ENCODE data around the gene TNFRSF12A. TPM values are rescaled to one million over a fixed set of nuclear protein-coding genes. Genes with fewer than 3 reads are reported as not detected.

Gene TNFRSF12A
- total RNA-seq, 2 donors from 2014 or later = 7.6 to 14.6 TPM

DNA sequence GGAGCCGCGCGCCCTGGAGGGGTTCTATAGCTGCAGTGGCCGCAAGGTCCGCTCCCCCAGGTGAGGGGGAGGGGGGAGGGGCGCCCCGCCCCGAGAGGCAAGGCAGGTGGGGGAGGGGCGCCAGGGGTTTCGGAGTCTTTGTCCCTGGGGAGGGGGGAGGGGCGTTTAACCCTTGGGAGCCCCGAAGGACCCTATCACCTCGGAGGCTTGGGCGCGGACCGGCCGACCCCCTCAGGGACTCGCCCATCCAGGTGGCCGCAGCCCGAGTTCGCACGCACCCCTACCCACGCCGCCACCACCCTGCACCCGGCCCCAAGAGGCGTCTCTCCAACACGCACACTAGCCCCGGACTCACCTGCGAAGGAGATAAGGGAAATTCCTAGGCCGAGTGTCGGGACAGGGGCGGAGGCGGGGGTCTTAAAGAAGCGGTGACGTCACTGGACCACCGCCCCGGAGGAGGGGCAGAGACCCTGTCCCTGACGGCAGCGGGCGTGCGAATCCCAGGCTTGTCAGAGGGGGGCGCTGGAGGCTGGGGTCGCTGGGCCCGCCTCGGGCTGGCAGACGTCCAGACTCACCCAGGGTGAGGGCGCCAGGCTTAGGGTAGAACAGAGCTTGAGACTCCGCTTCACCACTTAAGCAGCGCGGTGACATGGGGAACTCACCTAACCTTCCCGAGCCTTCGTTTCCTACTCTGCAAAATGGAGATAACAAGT, 2.2 kb upstream of the TNFRSF12A start, which contains the start of gene CLDN6:
CLDN6 (minus strand) TSS at position 390 of the 713 bp plus-strand sequence. CDS start 2,162 bp downstream, outside the sequence.
- Mint-ChIP-seq H3K9me3 (no peaks in the 10 kb centered on the region), H3K36me3 (peaks cover 0 to 4% of the 10 kb centered on the region in 2 donors), H3K27ac (no peak within 1 kb of the TSS)
- no peak for ATAC-seq
- DNase-seq (ENCODE audit: low spot score in 2 of 2) = peak in 1 of 2 donors; percentile 71

DNA sequence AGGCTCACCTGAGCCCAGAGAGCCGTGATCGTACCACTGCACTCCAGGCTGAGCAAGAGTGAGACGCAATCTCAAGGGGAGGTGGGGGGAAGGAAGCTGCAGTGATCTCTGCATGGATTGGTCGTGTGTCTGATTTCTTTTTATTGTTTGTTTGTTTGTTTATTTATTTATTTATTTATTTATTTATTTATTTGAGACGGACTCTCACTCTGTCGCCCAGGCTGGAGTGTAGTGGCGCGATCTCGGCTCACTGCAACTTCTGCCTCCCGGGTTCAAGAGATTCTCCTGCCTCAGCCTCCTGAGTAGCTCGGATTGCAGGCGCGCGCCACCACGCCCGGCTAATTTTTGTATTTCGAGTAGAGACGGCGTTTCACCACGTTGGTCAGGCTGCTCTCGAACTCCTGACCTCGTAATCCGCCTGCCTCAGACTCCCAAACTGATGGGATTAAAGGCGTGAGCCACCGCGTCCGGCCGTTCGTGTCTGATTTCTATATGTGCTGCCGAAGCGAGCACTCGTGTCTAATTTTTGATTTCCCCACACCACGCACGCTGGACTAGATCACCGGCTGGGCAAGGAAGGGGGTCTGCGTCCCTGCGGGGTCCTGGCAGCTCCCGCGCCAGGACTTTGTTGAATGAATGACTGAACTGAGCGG, 448 bp upstream of the TNFRSF12A start:
- H3K9me3 Mint-ChIP-seq = no peaks in the 10 kb centered on the region
- DNase-seq (ENCODE audit: low spot score in 2 of 2) (no peak), ATAC-seq (no peak)
- H3K36me3 Mint-ChIP-seq = peaks cover 5 to 11% of the 10 kb centered on the region in 2 donors
- peak overlapping the region in 1 of 2 donors; percentile 85 for H3K27ac Mint-ChIP-seq

DNA sequence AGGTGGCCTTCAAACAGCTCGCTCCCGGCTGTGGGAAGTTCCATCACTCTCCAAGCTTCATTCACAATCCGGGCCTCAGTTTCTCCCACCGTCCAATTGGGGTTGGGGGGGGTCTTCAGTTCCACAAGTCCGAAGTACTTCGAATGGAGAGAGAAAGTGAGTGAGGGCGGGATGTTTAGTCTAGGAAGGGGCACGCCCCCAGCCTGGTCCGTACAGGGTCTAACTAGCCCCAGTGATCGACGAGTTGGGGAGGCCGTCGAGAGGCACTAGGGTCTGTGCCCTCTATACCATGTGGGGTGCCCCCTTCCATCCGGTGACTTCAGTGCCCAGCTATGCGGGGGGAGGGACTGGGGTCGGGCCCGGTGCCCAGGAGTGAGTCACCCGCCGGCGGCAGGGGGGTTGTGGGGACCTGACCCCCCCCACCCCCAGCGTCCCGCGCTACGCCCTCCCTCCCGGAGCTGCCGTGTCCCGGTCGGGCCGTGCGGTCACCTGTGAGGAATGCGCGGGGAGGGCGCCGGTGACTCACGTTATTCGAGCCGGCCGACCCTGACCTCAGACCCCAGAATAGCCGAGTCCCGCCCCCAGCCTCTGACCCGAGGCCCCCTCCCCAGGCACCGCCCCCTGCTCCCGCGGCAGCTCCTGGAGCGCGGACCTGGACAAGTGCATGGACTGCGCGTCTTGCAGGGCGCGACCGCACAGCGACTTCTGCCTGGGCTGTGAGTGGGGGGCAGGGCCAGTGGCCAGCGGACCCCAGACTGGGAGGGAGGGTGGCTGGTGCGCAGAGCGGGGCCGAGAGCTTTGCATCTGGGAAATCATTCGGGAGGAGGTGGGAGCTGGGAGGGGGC, 658 bp downstream of the TNFRSF12A start:
- H3K27ac Mint-ChIP-seq = peak overlapping the region; percentile 85 to 95
- DNase-seq (ENCODE audit: low spot score in 2 of 2) (peak; percentile 51 to 83), ATAC-seq (peak; percentile 17 to 39)
- H3K36me3 Mint-ChIP-seq = peaks cover 5 to 11% of the 10 kb centered on the region in 2 donors
- no peaks in the 10 kb centered on the region for H3K9me3 Mint-ChIP-seq

DNA sequence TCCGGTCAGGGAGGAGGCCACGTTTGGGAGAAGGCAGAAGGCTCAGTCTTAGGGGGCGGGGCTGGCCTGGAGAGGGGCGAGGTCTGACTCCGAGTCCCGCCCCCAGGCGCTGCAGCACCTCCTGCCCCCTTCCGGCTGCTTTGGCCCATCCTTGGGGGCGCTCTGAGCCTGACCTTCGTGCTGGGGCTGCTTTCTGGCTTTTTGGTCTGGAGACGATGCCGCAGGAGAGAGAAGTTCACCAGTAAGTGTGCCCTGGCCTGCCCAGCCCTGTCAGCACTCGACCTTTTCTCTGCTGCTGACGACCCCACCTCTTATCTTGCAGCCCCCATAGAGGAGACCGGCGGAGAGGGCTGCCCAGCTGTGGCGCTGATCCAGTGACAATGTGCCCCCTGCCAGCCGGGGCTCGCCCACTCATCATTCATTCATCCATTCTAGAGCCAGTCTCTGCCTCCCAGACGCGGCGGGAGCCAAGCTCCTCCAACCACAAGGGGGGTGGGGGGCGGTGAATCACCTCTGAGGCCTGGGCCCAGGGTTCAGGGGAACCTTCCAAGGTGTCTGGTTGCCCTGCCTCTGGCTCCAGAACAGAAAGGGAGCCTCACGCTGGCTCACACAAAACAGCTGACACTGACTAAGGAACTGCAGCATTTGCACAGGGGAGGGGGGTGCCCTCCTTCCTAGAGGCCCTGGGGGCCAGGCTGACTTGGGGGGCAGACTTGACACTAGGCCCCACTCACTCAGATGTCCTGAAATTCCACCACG, 1.5 kb downstream of the TNFRSF12A start:
- ATAC-seq (peak; percentile 50 to 55), DNase-seq (ENCODE audit: low spot score in 2 of 2) (peak; percentile 83 to 87)
- Mint-ChIP-seq H3K36me3 (peaks cover 5 to 11% of the 10 kb centered on the region in 2 donors), H3K9me3 (no peaks in the 10 kb centered on the region), H3K27ac (peak overlapping the region; percentile 85 to 95)

DNA sequence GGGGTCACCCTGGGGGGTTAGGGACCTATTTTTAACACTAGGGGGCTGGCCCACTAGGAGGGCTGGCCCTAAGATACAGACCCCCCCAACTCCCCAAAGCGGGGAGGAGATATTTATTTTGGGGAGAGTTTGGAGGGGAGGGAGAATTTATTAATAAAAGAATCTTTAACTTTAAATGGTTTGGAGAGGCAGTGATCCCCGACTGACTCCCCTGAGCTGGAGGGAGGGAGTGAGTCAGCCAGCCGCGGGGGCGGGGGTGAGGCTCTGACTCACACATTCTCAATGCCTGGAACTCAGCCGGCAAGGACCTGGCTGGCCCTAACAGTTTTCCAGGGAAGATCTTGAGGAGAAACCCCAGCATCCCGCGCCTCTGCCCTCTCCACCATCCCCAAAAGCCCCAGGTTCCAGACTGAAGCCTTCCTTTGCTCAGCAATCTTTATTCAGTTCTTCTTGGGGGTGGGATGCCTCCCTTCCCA, 2.1 kb downstream of the TNFRSF12A start:
- Mint-ChIP-seq H3K36me3 (peaks cover 10 to 11% of the 10 kb centered on the region in 2 donors), H3K27ac (peak overlapping the region; percentile 85 to 95), H3K9me3 (no peaks in the 10 kb centered on the region)
- DNase-seq (ENCODE audit: low spot score in 2 of 2) = peak; percentile 85 to 87
- ATAC-seq = peak; percentile 50

DNA sequence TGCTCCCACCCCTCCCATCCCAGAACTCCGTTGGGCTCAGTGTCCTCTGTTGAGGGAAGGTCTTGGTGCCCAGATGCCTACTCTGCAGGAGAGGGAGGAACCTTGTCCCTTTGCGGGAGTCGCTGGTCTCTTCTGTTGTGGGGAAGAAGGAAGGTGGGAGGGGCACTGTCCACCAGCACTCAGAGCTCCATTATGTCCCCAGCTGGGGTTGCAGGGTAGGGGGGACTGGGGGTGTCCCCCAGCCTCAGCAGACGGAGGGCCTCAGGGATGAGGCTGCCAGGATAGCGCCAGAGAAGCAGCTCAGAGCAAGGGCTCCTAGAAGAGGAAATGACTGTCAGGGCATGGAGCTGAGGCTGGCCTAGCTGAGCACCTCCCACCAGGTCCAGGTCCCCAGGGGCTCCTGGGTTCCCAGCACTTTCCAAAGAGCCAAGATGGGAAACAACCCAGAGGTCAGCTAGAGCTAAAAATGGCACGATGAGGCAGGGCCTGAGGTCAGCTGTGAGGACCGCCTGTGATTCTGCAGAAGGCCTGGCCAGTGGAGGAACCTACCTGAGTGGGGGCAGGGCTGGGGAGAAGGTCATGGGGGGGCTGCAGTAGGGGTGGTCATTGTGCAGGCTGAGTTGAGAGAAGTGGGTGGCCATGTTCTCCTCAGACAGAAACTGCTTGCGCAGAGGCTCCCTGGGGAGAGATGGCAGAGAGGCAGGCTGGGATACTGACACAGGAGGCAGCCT, 2.7 kb downstream of the TNFRSF12A start:
- ATAC-seq (no peak), DNase-seq (ENCODE audit: low spot score in 2 of 2) (no peak)
- Mint-ChIP-seq H3K9me3 (no peaks in the 10 kb centered on the region), H3K36me3 (peaks cover 11 to 16% of the 10 kb centered on the region in 2 donors), H3K27ac (peak overlapping the region; percentile 85 to 95)

DNA sequence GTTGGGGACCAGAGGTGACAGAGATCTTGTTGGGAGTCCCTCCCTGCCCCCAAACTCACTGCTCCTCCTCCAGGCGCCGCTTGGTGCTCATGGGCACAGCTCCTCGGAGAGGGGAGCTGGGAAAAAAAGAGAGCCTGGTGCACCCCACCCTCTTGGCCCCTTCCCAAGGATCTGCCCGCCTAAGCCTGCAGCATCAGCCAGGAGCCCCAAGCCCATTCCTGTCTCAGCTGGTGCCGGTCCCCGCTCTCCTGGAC, 3.2 kb downstream of the TNFRSF12A start:
- ATAC-seq (no peak), DNase-seq (ENCODE audit: low spot score in 2 of 2) (no peak)
- Mint-ChIP-seq H3K9me3 (no peaks in the 10 kb centered on the region), H3K36me3 (peaks cover 11 to 16% of the 10 kb centered on the region in 2 donors), H3K27ac (peak overlapping the region; percentile 65 to 85)

DNA sequence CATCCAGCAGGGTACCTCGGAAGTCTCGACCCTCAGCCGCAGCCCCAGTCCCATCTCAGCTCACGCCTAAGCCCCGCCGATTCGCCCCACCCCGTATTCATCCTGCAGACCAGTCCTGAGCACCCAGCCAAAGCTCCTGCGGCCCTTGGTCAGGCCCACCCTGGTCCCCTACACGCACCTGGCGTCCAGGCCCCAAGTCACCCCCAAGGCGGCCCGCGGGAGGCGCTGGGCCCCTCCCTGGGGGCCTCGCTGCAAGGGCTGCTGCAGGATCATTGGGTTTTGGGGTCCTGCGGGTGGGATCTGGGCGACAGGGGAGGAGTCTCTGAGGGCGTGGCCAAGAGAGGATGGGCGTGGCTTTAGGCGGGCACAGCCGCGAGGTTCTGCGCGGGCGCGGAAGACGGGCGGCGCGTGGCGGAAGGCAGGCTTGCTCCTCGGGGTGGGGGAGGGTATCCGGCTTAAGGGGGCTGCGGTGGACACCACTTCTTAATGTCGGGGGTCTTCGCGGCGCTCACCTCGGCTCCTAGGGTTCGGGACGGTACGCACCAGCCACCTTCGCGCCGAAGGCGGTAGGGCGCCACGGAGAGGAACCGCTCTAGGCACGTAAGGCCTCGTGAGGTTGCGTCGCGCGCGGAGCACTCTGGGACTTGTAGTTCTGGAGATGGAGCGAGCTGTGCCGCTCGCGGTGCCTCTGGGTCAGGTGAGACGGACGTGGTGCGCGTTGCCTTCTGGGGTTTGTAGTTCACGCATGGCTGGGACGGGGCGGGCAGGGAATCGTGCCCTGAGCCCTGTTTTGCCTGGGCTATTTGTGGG, 3.7 kb downstream of the TNFRSF12A start, which contains the start of the genes HCFC1R1 and THOC6:
HCFC1R1 (minus strand) TSS at position 274 of the 810 bp plus-strand sequence; CDS start at position 273, 1 bp downstream.
THOC6 (plus strand) TSS at position 367 of the 810 bp plus-strand sequence; CDS start at position 659, 292 bp downstream.
- peaks cover 11 to 17% of the 10 kb centered on the region in 2 donors for H3K36me3 Mint-ChIP-seq
- H3K9me3 Mint-ChIP-seq = no peaks in the 10 kb centered on the region
- peak within 1 kb of the TSS; percentile 85 to 96 for H3K27ac Mint-ChIP-seq
- peak; percentile 94 to 97 for DNase-seq (ENCODE audit: low spot score in 2 of 2)
- ATAC-seq = peak; percentile 74 to 75

DNA sequence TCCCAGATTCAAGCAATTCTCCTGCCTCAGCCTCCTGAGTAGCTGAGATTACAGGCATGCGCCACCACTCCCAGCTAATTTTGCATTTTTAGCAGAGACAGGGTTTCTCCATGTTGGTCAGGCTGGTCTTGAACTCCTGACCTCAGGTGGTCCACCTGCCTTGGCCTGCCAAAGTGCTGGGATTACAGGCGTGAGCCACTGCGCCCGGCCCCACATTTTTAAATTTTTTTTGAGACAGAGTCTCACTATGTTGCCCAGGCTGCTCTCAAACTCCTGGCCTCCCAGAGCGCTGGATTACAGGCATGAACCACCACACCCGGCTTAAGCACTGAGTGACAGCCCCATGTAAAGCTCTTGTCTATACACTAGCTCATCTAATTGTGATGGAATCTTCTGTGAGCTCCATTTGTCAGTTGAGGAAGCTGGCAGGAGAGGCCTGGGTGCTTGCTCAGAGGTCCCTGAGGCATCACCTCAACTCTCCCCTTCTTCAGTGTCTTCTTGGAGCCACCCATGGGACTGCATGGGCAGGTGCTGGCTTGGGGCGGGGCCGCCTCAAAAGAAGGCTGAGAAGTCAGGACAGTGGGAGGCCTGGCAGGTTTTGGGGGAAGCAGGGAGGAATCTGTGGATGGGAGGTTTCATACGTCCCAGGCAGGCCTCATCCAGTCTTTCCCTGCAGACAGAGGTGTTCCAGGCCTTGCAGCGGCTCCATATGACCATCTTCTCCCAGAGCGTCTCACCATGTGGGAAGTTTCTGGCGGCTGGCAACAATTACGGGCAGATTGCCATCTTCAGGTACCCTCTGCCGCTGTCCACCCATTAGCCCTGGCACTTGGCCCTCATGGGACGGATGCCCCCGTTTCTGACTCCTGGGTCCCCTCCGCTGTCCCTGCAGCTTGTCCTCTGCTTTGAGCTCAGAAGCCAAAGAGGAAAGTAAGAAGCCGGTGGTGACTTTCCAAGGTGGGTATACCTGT, 5.1 kb downstream of the TNFRSF12A start:
- H3K9me3 Mint-ChIP-seq = no peaks in the 10 kb centered on the region
- peaks cover 11 to 29% of the 10 kb centered on the region in 2 donors for H3K36me3 Mint-ChIP-seq
- ATAC-seq = no peak
- DNase-seq (ENCODE audit: low spot score in 2 of 2) = no peak
- peak overlapping the region in 1 of 2 donors; percentile 72 for H3K27ac Mint-ChIP-seq

DNA sequence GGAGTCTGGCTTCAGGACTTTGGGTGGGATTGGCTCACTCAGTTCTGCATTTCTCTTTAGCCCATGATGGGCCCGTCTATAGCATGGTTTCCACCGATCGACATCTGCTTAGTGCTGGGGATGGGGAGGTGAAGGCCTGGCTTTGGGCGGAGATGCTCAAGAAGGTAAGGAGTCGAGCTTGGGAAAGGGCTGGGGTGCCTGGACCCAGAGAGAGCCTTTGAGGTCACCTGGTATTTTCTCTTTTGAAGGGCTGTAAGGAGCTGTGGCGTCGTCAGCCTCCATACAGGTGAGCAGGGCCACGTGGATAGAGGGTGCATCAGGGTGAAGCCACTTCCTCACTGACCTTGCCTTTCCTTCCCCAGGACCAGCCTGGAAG, 5.8 kb downstream of the TNFRSF12A start:
- Mint-ChIP-seq H3K9me3 (no peaks in the 10 kb centered on the region), H3K36me3 (peaks cover 11 to 29% of the 10 kb centered on the region in 2 donors), H3K27ac (no peak overlapping the region)
- ATAC-seq = no peak
- DNase-seq (ENCODE audit: low spot score in 2 of 2) = no peak

DNA sequence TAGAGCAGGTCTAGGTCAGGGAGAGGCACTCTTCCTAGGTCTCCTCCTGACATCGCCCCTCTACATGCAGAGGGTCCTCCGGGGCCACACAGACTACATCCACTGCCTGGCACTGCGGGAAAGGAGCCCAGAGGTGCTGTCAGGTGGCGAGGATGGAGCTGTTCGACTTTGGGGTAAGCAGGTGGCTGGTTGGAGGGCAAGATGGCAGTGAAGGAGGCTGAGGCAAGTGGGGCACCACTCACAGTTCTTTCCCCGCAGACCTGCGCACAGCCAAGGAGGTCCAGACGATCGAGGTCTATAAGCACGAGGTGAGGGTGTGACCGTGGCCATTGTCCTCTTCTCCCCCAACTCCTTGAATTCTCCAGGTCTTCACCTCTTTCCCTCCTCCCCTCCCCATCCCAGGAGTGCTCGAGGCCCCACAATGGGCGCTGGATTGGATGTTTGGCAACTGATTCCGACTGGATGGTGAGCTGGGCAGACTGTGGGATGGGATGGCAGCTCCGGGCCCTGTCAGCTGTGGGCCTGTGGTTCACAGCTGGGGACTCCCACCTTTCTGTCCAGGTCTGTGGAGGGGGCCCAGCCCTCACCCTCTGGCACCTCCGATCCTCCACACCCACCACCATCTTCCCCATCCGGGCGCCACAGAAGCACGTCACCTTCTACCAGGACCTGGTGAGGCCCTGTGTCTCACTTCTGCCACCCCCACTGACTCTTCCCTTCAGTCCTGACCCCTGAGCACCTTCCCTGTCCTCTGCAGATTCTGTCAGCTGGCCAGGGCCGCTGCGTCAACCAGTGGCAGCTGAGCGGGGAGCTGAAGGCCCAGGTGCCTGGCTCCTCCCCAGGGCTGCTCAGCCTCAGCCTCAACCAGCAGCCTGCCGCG, 6.7 kb downstream of the TNFRSF12A start:
- ATAC-seq (no peak), DNase-seq (ENCODE audit: low spot score in 2 of 2) (no peak)
- H3K36me3 Mint-ChIP-seq = peaks cover 11 to 29% of the 10 kb centered on the region in 2 donors
- no peaks in the 10 kb centered on the region for H3K9me3 Mint-ChIP-seq
- no peak overlapping the region for H3K27ac Mint-ChIP-seq

DNA sequence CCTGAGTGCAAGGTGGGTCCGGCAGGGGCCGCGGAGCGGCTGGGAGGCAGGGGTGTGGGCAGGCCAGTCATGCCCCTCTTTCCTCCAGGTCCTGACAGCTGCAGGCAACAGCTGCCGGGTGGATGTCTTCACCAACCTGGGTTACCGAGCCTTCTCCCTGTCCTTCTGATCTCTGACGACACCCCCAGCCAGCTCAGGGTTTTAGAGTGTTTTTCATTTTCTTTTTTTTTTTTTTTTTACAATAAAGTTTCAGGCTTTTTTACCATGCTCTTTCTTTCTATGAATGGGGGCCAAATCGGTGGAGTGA, 7.3 kb downstream of the TNFRSF12A start:
- no peak for ATAC-seq
- no peak for DNase-seq (ENCODE audit: low spot score in 2 of 2)
- Mint-ChIP-seq H3K36me3 (peaks cover 11 to 29% of the 10 kb centered on the region in 2 donors), H3K27ac (no peak overlapping the region), H3K9me3 (no peaks in the 10 kb centered on the region)
